ENCODE measurements around the gene CLEC16A.

The CLEC16A gene

GRCh38 chr16:10968498-10968897 lies 24.1 kb downstream of the CLEC16A start:
- no peak for DNase-seq

- no peak for DNase-seq
Observed at GRCh38 chr16:10969615-10970014, 25.3 kb downstream of the CLEC16A start.

DNA sequence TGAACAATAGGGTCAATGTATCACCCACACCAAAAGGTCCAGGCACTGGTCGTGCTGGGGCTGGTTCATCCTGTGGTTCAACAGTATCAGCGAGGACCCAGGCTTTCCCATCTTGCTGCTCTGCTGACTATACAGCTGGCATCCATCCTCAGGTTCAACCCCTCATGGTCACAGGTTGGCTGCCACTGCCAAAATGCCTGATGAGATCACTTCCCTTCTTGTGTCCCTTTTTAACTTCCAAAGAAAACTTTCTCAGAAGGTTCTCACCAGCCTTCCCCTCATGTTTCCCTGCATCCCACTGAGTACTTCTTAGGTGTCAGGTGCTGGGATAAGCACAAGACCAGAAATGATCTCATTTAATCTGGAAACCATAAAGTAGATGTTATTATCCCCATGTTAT lies 25.7 kb downstream of the CLEC16A start:
- DNase-seq, result no peak

DNA sequence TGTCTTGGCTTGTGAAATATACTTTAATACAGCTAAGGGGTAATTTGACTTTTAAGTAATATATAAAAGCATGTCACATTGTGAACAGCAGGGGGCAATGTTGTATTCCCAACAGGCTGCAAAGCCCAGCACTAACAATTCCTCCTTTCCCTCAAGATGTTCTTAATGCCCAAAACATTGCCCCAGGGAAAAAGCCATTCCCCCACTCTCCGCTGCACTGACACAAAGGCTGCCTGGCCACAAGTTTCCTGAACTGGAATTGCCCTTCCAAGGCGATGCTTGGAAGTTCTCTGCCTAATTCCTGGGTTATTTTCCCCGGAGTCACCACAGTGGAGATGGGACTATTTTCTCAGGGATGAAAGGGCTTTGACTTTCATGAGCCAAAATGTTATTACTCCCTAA lies 27.2 kb downstream of the CLEC16A start:
- no peak for DNase-seq

DNA sequence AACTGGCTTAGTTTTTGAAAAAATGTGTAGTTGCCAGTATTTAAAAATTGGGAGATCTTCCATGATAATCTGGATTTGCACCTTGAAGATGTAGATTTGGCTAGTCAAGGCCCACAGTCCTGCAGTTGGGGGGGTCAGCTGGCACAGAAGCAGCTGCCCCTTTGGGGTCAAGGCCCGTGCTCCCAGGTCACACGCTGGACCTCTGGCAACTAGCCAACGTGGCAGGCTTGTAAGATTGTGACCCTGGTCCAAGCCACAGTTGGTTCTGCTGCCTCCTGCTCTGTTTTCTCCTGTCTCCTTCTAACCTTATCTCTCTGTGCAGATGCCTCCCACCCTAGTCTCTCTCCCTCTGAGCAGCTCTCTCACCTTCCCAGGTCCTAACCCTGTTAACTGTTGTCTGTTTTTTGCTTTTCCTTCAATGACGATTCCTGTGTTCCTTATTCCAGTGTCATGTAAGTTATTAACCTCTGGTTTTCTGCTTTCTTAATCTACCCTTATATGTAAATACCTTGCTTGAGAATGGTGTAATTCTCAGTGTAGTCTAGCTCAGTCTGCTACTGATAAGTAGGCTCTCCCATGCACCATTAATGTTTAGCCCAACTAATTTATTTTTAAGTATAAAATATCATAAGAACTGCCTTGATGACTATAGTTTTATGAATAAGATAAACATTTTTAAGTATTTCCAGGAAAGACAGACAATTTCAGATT lies 27.9 kb downstream of the CLEC16A start:
- DNase-seq, result no peak

- no peak for DNase-seq
Observed at GRCh38 chr16:10972819-10973464, 28.6 kb downstream of the CLEC16A start.

DNA sequence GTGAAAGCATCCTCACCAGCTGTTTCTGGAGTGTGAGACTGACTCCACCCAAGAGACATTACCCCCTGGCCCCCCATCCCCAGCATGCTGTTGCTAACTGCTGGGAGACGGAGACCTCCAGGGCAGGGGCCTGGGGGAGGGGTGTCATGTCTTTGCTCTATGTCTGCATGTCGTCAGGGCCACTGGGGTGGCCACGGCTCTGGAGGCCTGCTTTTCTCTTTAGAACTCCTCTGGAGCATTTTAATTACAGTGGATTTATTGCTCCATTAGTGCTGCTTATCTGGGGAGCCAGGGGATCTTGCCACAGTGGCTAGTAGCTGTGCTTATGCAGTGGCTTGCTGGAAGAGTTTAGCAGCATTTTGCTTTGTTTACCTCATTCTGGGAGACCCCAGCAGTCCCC lies 32.3 kb downstream of the CLEC16A start:
- no peak for DNase-seq

GRCh38 chr16:10978124-10978523 lies 33.8 kb downstream of the CLEC16A start:
- DNase-seq, result no peak

- no peak for DNase-seq
Observed at GRCh38 chr16:10978871-10979446, 34.6 kb downstream of the CLEC16A start.

DNA sequence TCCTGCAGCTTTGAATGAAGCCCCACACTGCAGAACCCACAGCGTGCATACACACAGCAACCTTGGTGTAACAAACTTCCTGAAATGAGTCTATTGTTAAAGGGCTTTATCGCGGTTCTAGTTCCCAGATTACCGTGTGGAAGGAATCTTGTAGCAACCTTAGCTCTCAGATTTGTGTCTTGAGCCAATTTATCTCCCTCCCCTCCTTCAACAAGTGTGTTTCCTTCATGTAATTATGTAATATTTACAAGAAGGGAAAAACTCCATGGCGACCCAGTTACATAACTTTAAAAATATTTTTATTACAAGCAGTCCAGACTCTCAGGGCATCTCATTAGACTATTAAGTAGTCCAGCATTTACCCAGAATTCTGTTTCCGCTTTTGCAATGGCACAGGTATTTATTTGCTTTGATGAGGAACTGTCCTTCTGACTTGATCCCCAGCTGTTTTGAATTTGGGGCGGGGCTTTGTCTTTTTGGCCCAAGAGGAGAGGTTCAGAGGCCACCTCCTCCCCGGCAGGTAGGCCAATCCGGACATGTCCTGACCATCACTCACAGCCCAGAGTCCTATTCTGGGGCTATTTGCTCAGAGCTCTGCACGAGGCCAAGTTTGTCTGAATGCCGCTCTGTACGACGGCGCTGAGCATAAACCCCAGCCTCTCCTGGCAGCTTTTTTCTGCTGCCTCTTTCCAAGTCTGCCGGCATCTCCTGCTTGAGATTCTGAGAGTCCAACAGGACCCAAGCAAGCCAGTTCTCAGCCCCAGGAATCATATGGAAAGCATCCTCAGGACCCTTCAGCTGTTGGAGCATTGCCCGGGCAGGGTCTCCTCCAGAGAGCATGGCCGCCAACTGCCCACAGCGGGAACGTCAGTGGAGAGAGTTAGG lies 35.6 kb downstream of the CLEC16A start:
- DNase-seq, result no peak

DNA sequence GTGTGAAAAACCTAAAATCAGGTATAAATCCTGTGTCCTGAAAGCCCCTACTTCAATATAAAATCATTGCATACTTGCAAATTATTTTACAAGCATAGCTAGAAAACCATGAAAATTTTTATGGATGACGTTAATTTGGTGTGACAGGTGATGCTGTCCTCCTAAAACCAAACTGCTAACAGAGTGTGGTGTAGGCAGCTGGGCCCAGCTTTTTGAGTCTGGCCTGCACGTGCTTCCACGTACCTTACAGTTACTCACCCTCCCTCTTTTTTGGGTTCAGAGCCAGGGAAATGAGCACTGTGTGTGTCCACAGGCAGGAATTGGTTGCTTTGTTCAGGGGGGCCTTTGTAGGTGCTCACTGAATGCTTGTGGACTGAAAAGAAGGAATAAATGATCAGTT lies 36.4 kb downstream of the CLEC16A start:
- no peak for DNase-seq

- DNase-seq, result peak; percentile 22
Observed at GRCh38 chr16:10981697-10982216, 37.4 kb downstream of the CLEC16A start.

- DNase-seq, result no peak
Observed at GRCh38 chr16:10982465-10983150, 38.2 kb downstream of the CLEC16A start.

- DNase-seq, result no peak
Observed at GRCh38 chr16:10983159-10983558, 38.8 kb downstream of the CLEC16A start.

GRCh38 chr16:10984509-10984908 lies 40.1 kb downstream of the CLEC16A start:
- DNase-seq, result no peak

DNA sequence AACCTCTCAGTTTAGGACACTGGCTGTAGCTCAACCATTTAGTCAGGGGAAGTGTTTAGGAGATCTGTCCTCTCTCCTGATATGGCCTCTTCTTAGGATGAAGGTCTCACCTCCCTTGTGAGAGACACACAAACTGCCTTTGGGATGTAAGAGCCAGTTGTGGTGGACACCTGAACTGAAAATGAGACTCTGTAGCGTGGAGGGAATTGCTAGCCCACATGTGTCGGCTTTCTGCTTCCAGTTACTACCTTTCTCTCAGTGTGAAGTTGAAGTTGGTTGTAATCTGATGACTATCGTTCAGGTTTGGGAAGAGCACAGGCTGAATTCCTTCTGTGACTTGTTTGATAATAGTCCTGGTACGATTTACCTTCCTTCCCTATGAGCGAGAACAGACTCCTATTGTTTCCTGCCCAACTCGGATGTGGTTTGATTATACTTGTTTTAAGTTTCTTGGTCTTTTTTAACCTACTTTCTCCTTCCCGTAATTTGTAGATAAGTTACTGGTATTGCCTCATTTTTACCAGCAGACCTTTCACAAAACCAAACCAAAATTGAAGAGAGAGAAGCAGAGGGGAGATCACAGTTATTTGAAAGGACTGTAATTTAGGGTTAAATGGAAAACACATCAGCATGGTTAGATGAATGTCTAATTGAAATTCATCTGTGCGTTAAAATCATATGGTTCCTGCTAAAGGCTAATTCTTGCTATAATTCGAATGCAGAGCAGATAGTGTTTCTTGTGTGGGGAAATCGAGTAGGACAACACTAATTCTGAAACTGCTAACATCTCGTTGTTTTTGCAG lies 43.2 kb downstream of the CLEC16A start:
- DNase-seq, result no peak

DNA sequence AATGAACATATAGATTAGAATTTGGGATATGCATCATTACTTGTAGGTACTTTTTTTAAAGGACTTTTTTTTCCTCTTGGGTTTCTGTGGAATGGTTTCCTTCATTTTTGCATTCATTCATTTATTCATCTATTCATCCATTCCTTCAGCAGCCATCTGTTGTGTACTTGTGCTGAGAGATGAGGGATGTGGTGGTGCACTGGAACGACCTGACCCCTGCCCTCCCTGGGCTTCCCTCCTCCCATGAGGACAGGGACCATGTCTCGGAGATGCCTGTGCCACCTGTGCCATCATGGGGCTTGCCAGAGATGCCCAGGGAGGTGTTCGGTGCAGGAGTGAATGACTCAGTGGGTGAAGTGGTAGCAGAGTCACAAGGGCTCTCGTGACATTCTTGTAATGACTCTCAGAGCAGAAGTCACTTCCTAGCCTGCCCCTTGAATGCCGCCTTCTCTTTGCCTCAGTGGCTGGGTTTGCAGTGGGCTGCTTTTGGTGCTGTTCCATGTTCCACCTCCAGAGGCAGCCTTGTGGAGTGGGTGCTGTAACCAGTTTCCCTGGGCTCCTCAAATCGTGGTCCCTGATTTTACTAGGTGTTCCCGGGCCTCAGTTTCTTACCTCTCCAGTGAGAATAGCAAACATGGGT lies 43.9 kb downstream of the CLEC16A start:
- DNase-seq, result no peak

- no peak for DNase-seq
Observed at GRCh38 chr16:10988879-10989278, 44.5 kb downstream of the CLEC16A start.

DNA sequence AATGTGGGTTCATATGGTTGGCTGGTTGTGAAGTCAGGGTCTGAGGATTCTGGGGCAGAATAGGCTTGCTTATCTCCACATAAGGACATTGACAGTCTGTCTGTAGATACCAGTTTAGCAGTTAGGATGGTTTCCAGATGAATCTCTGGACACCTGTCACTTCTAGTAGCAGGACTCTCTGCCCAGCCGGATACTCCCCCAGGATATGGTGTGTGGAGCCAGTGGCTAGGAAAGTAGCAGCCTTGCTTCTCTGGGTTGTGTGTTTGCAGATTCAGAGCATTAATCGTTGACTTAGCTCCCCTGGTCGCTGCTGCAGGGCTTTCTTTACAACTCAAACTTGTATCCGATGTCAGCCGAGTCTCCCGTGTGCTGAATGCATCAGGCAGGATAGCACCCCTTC lies 45.2 kb downstream of the CLEC16A start:
- DNase-seq, result no peak

GRCh38 chr16:10990378-10990777 lies 46.0 kb downstream of the CLEC16A start:
- no peak for DNase-seq

DNA sequence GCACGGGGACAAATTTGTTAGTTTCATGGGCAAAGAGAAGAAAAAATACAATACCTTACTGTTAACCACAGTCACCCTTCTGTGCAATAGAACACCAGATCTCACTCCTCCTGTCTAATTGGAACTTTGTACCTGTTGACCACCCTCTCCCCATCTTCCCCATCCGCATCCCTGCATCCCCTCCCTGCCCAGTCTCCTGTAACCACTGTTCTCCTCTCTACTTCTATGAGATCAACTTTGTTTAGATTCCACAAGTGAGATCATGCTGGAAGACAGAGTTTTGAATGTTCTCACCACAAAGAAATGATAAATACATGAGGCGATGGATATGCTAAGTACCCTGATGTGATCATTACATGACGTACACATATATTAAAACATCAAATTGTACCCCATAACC lies 47.7 kb downstream of the CLEC16A start:
- no peak for DNase-seq

Measured in NCI-H1048 (cell line).